ENCODE data around the gene DOHH.
"Not testable (repeated sequence)": the region's sequence is repeated elsewhere in the genome, so short reads cannot be mapped to it uniquely, and the experiment has no call there.

Gene DOHH

GRCh38 chr19:3456925-3457527 is 43.4 kb downstream of the DOHH start:
- DNase-seq, result no peak

- no peak for DNase-seq
Measured at GRCh38 chr19:3455960-3456601, 44.4 kb downstream of the DOHH start.

- DNase-seq, result no peak
Measured at GRCh38 chr19:3455393-3455955, 45.0 kb downstream of the DOHH start.

DNA sequence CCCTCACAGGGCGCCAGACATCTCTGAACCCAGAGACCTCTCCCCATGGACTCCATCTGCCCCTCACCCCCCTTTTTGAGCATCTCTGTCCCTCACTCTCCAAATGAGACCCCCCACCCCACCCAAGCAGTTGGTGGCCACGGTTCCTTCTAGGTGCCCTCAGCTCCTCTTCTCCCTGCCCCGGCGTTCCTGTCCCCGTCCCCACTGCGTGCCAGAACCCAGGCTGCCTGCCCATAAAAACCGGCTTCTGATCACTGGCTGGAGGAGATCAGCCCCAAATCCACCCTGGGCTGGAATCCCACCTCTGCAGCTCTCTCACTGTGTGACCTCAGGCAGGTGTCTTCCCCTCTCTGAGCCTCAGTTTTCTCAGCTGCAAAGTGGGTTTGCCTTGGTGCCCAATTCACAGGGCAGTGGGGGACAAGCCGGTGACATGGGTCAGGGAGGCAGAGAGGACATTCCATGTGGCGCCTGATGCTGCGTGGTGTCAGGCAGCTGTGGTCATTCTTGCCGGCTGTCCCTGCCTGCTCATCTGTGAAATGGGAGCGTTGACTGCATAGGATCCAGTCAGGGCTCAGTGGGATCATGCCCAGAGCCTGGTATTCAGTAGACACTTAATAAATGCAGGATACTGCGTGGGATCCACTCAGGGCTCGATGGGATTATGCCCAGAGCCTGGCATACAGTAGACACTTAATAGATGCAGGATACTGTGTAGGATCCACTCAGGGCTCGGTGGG is 45.6 kb downstream of the DOHH start:
- DNase-seq, result no peak

- no peak for DNase-seq
Measured at GRCh38 chr19:3453840-3454239, 46.6 kb downstream of the DOHH start.

DNA sequence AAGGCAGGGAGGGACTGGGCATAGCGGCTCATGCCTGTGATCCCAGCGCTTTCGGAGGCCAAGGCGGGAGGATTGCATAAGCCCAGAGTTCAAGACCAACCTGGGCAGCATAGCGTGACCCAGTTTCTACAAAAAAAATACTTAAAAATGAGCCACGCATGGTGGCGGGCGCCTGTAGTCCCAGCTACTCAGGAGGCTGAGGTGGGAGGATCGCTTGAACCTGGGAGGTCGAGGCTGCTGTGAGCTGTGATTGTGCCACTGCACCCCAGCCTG is 47.6 kb downstream of the DOHH start:
- DNase-seq, result not testable (repeated sequence)

DNA sequence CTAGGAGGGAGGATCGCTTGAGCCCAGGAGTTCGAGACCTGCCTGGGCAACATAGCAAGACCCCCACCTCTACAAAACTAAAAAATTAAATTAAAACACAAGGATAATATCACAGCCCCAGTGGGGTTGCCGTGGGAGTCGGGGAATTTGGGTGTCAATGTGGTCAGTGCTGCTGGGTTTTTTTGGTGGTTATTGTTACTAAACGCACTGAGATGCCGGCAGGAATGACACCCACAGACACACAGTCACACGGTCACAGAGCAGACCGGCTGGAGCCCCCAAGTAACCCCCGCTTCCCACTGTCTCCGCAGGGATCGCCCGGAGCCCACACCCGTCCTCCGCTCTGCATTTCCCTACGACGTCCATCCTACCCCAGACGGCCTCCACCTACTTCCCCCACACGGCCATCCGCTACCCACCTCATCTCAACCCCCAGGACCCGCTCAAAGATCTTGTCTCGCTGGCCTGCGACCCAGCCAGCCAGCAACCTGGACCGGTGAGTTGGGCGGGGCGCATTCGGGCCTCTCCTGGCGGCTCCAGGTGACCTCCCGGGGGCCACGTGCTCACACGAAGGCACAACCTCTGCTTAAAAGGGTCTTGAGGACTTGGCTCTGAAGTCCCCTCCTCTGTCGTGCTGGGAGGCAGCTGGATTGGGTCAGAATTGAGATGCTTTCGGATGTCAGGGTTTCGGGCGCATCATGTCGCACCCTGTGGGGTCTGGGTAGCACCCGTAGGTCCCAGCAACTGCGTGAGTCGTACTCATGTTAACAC is 48.1 kb downstream of the DOHH start:
- no peak for DNase-seq

DNA sequence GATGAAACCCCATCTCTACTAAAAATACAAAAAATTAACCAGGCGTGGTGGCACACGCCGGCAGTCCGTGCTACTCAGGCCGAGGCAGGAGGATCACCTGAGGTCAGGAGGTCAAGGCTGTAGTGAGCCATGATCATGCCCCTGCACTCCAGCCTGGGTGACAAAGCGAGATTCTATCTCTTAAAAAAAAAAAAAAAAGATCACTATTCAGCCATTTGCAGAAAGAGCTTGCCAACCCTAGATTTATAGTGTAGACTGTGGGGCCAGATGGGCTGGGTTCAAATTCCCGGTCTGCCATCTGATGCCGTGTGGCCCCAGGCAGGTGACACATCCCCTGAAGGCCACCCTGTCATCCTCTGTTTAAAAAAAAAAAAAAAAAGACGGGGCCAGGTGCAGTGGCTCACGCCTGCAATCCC is 49.0 kb downstream of the DOHH start:
- DNase-seq, result no peak

GRCh38 chr19:3450796-3451411 is 49.6 kb downstream of the DOHH start:
- DNase-seq, result peak; percentile 82

GRCh38 chr19:3448616-3449334 is 51.7 kb downstream of the DOHH start:
- no peak for DNase-seq

DNA sequence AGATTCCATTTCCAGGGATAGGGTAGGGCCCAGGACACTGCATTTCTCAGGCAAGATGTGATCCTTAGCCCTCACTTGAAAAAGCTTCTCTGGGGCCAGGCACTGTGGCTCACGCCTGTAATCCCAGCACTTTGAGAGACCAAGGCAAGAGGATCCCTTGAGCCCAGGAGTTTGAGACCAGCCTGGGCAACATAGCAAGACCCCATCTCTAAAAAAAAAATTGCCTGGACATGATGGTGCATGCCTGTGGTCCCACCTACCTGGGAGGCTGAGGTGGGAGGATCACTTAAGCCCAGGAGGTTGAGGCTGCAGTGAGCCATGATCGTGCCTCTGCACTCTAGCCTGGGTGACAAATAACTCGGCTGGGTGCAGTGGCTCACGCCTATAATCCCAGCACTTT is 53.8 kb downstream of the DOHH start:
- DNase-seq, result not testable (repeated sequence)

DNA sequence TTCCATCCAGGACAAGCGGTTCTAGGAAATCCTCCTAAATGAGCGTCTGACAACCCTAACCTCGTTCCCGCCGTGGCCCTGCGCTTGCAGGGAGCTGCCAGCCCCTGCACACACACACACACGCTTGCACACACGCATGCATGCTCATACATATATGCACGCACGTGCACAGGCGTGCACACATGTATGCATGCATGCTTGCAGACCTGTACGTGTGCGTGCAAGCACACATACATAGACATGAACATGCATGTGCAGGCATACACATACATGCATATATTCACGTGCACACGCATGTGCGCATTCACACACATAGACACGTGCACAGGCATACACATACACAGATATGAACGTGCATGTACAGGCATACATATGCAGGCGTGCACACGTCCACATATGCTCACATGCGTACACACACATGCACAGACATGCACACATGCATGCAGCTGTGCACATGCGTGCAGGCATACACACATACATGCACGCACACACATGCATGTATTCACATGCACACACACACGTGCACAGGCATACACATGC is 55.7 kb downstream of the DOHH start:
- DNase-seq, result no peak

GRCh38 chr19:3443840-3444694 is 56.4 kb downstream of the DOHH start:
- DNase-seq, result peak; percentile 85

DNA sequence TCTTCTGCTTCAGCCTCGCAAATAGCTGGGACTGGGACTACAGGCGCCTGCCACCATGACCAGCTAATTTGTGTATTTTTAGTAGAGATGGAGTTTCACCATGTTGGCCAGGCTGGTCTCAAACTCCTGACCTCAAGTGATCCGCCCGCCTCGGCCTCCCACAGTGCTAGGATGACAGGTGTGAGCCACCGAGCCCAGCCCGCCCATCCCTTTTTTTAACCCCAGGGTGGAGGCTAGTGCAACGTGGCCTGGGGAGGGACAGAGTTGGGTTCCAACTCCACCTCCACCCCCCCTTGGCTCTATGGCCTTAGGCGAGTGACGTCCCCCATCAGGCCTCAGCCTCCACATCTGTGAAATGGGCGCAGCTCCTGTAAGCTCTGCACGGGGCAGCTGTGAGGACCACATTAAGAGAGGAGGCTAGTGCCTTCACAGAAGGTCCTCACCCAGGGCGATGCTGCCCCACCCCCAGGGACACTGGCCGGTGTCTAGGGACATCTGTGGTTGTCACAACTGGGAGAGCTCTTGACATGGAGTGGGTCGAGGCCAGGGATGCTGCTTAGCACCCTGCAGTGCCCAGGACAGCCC is 57.9 kb downstream of the DOHH start:
- no peak for DNase-seq

DNA sequence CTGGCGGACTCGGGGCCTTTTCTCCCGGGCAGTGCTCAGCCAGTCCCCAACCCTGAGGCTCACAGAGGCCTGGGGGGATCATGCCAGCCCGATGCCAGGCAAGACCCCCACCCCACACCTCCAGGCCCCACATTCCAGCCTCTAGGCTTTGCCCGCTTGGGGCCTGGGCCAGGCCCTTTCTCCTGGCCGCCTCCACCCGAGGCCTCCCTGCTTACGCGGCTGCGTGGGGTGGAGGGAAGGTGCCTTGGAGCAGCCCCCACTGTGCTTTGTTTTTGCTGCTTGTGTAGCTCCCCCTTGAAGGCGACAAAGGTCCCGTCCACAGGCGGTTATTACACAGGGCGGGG is 58.5 kb downstream of the DOHH start:
- no peak for DNase-seq

DNA sequence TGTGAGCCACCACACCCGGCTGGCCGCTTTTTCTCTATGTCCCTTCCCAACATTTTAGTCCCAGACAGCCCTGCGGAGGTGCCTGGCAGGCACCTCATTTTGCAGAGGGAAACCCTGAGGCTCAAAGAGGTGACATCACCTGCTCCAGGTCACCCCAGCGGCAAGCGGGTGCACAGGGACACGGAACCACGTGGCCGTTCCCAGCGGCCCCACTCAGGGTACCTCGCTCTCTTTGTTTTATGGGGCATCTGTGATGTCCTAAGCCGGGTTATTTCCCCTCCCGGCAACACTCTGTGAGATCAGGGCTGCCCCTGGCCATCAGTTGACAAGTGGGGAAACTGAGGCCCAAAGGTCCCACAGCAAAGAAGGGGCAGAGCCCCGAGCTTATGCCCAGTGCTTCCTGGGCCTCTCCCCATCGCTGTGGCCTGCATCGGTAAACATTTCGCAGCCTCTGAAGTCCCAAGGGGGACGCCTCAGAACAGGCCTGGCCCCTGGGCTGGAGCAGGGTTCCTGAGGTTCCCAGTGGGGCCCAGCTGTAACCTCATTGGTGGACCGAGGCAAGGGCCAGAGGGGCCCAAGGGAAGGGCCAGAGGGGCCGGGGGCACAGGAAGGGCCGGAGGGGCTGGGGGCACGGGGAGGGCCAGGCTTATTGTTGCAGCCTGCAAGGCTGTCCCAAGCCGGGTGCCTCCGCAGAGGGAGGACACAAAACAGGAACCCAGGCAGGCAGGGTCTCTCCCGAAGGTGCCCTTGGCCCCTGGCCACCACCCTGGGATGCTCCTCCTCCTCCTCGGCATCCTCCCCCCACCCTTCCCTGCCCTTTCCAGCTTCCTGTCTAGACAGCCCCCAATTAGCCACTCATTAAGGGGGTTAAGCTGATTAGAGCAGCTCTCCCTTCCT is 59.1 kb downstream of the DOHH start:
- DNase-seq, result no peak
